G401 (cell line): ENCODE data around the gene URI1. TPM values are rescaled to one million over a fixed set of nuclear protein-coding genes. Genes with fewer than 3 reads are reported as not detected.

Experiments
- DNase-seq: peaks from one replicate; pipeline ENCODE4 v3.0.0-alpha.2; 2015; ENCODE audit warnings: low spot score
- in situ Hi-C: cut with HindIII; loops from 2 replicates; pipeline ENCODE4 v1.10.0; 2016; ENCODE audit warnings: low sequenced_read_pairs, mixed read lengths
- total RNA-seq: library from RNA; depleted of rRNA; stranded (reverse); fragments of >200 nt; shearing (Covaris generic); gene quantifications from 2 replicates; pipeline ENCODE4 v1.2.3, GENCODE V29; 2014

Gene URI1
- total RNA-seq, 1 experiment from 2014 or later, result 56.5 TPM

- in situ Hi-C loops, result no loop called here
These were observed 105.4 kb downstream of the URI1 start for GRCh38 chr19:30047432-30047831.

GRCh38 chr19:30049226-30049625, 107.2 kb downstream of the URI1 start:
- no peak for DNase-seq
- in situ Hi-C loops, result no loop called here

More at GRCh38 chr19:30047432-30047831, 105.4 kb downstream of the URI1 start:
- DNase-seq, result peak; percentile 29

GRCh38 chr19:30049846-30050667, 108.0 kb downstream of the URI1 start:
- no peak for DNase-seq
- in situ Hi-C loops, result no loop called here

GRCh38 chr19:30052122-30053075, 110.4 kb downstream of the URI1 start:
- no peak for DNase-seq
- in situ Hi-C loops, result no loop called here

GRCh38 chr19:30053558-30053957, 111.5 kb downstream of the URI1 start:
- DNase-seq, result no peak
- in situ Hi-C loops, result no loop called here

- DNase-seq, result no peak
- in situ Hi-C loops, result no loop called here
These were observed 112.2 kb downstream of the URI1 start for GRCh38 chr19:30054210-30054609.

- DNase-seq, result no peak
- in situ Hi-C loops, result no loop called here
These were observed 114.5 kb downstream of the URI1 start for GRCh38 chr19:30056580-30056979.

GRCh38 chr19:30059741-30060457, 117.9 kb downstream of the URI1 start:
- DNase-seq, result no peak
- in situ Hi-C loops, result no loop called here

- peak; percentile 19 for DNase-seq
- in situ Hi-C loops, result no loop called here
These were observed 118.6 kb downstream of the URI1 start for GRCh38 chr19:30060531-30061222.

- DNase-seq, result no peak
- in situ Hi-C loops, result no loop called here
These were observed 119.4 kb downstream of the URI1 start for GRCh38 chr19:30061223-30062064.

- DNase-seq, result no peak
- in situ Hi-C loops, result no loop called here
These were observed 120.2 kb downstream of the URI1 start for GRCh38 chr19:30062065-30062906.

GRCh38 chr19:30062907-30063649, 121.0 kb downstream of the URI1 start:
- no peak for DNase-seq
- in situ Hi-C loops, result no loop called here

- peak; percentile 30 for DNase-seq
- in situ Hi-C loops, result no loop called here
These were observed 121.8 kb downstream of the URI1 start for GRCh38 chr19:30063650-30064347.

GRCh38 chr19:30064348-30064699, 122.3 kb downstream of the URI1 start:
- DNase-seq, result peak; percentile 77
- in situ Hi-C loops, result no loop called here

GRCh38 chr19:30064771-30065494, 122.9 kb downstream of the URI1 start:
- peak; percentile 59 for DNase-seq
- in situ Hi-C loops, result no loop called here
